Measurements from ENCODE around the gene CELF2. TPM values are rescaled to one million over a fixed set of nuclear protein-coding genes. Genes with fewer than 3 reads are reported as not detected.

Gene CELF2
- total RNA-seq, 3 donors from 2014 or later: 40.0 to 178 (median 45.6) TPM

GRCh38 chr10:11234857-11235531 is 217.3 kb downstream of the CELF2 start:
- DNase-seq (ENCODE audit: low spot score in 2 of 2): no peak
- H3K27me3 ChIP-seq: no peaks in the 10 kb centered on the region
- no peak overlapping the region for H3K4me3 ChIP-seq
- intact Hi-C loops (cut with DNase I; ENCODE audit: low total_unique reads): no loop called here
- no peak overlapping the region for H3K27ac ChIP-seq
- no peaks in the 10 kb centered on the region for H3K4me1 ChIP-seq
- no peaks in the 10 kb centered on the region for H3K36me3 ChIP-seq
- TF ChIP-seq POLR2AphosphoS5 (IDR thresholded peaks at IDR 0.05) (no peak), POLR2A (IDR thresholded peaks at IDR 0.05) (no peak), CTCF (IDR thresholded peaks at IDR 0.05) (no peak)
- H3K9me3 ChIP-seq: no peaks in the 10 kb centered on the region

GRCh38 chr10:11235771-11236170 is 218.1 kb downstream of the CELF2 start:
- Histone ChIP-seq H3K36me3 (no peaks in the 10 kb centered on the region), H3K9me3 (no peaks in the 10 kb centered on the region), H3K4me1 (no peaks in the 10 kb centered on the region), H3K27me3 (no peaks in the 10 kb centered on the region), H3K4me3 (no peak overlapping the region), H3K27ac (no peak overlapping the region)
- TF ChIP-seq CTCF (IDR thresholded peaks at IDR 0.05) (no peak), POLR2A (IDR thresholded peaks at IDR 0.05) (no peak), POLR2AphosphoS5 (IDR thresholded peaks at IDR 0.05) (no peak)
- intact Hi-C loops (cut with DNase I; ENCODE audit: low total_unique reads): no loop called here
- no peak for DNase-seq (ENCODE audit: low spot score in 2 of 2)

DNA sequence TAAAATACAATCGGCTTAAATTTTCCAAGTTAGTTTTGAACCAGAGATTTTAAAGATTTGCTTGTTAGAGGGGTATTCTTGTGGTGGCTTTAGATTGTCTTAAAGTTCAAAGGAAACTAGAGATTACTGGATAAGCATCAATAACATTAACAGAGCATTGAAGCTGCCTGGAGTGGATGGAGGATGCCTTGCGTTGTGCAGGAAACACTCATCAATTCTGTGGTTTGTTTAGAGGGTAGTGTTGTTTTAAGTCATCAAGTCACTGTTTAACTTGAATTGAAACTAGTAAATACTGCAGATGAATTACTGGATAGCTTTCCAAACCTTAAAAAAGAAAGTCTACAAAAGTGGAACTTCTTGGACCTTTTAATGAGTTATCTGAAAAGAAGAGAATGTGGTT is 218.6 kb downstream of the CELF2 start:
- H3K4me1 ChIP-seq: no peaks in the 10 kb centered on the region
- no peaks in the 10 kb centered on the region for H3K36me3 ChIP-seq
- H3K9me3 ChIP-seq: no peaks in the 10 kb centered on the region
- no peaks in the 10 kb centered on the region for H3K27me3 ChIP-seq
- DNase-seq (ENCODE audit: low spot score in 2 of 2): no peak
- TF ChIP-seq POLR2A (IDR thresholded peaks at IDR 0.05): no peak
- no peak overlapping the region for H3K4me3 ChIP-seq
- no peak overlapping the region for H3K27ac ChIP-seq
- intact Hi-C loops (cut with DNase I; ENCODE audit: low total_unique reads): no loop called here

DNA sequence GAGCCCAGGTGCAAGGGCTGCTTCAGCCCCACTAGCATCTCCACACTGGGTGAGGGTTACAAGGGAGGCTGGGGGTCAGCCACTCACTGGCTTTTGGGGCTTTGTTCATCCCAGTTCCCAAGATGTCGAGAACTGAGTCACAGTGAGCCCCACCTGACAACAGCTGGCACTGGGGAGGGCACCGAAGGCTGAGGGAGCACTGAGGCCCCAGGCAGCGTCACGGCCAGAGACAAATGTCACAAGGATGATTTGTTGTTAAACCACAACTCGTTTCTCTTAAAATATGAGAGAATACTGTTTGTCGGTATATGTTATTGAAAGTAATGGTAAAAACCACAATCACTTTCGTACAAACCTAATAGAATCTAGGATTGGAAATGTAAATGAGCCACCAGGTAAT is 219.9 kb downstream of the CELF2 start:
- H3K27ac ChIP-seq: no peak overlapping the region
- H3K4me3 ChIP-seq: no peak overlapping the region
- H3K4me1 ChIP-seq: no peaks in the 10 kb centered on the region
- H3K27me3 ChIP-seq: no peaks in the 10 kb centered on the region
- TF ChIP-seq POLR2AphosphoS5 (IDR thresholded peaks at IDR 0.05) (no peak), CTCF (IDR thresholded peaks at IDR 0.05) (no peak), POLR2A (IDR thresholded peaks at IDR 0.05) (no peak)
- DNase-seq (ENCODE audit: low spot score in 2 of 2): no peak
- H3K9me3 ChIP-seq: no peaks in the 10 kb centered on the region
- intact Hi-C loops (cut with DNase I; ENCODE audit: low total_unique reads): no loop called here
- no peaks in the 10 kb centered on the region for H3K36me3 ChIP-seq

DNA sequence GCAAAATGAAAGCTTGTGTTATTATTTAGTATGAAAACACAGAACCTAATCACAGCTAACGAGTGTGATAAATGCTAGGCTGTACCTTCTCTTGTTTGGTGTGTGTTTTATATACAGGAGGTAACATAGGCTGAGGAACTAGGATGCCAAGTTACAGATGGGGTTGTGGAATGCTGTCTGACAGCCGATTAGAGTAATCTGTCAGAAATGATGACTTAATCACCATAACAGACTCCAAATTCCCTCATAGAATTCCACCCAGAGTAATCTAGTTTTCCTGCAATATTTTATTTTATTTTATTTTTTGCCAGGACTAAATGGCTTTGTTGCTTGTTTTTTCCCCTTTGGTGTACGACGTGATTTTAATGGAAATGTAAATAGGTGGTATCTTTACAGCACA is 221.2 kb downstream of the CELF2 start:
- no peak overlapping the region for H3K27ac ChIP-seq
- no peak for DNase-seq (ENCODE audit: low spot score in 2 of 2)
- no peaks in the 10 kb centered on the region for H3K27me3 ChIP-seq
- TF ChIP-seq POLR2A (IDR thresholded peaks at IDR 0.05) (no peak), POLR2AphosphoS5 (IDR thresholded peaks at IDR 0.05) (no peak), CTCF (IDR thresholded peaks at IDR 0.05) (no peak)
- H3K4me3 ChIP-seq: no peak overlapping the region
- H3K4me1 ChIP-seq: no peaks in the 10 kb centered on the region
- H3K9me3 ChIP-seq: no peaks in the 10 kb centered on the region
- no peaks in the 10 kb centered on the region for H3K36me3 ChIP-seq
- intact Hi-C loops (cut with DNase I; ENCODE audit: low total_unique reads): no loop called here
